Upper lobe of left lung (tissue), 6 donors: ENCODE results near the gene ATP10A. TPM values are rescaled to one million over a fixed set of nuclear protein-coding genes. Genes with fewer than 3 reads are reported as not detected.

Experiments
- ATAC-seq, 2 donors: fragments of 200-7000 bp; cut with Tn5 transposase; one replicate each; pipeline ENCODE4 v1.9.1; 2022; ENCODE audit warnings: mild to moderate bottlenecking in 2 of 2, moderate library complexity in 2 of 2; ENCODE audit not compliant: low FRiP score in 2 of 2
- DNase-seq, 2 donors: peaks; one replicate each; pipeline ENCODE4 v3.0.0-alpha.2; 2019 to 2020
- H3K27ac ChIP-seq, 4 donors: fragments of 200-600 bp; sonication (generic); one replicate each; pipeline ENCODE4 v1.5.1; 2016 to 2019
- H3K27me3 ChIP-seq, 4 donors: fragments of 200-600 bp; sonication (generic); one replicate each; pipeline ENCODE4 v1.5.1; 2017 to 2019
- H3K36me3 ChIP-seq, 4 donors: fragments of 200-600 bp; sonication (generic); one replicate each; pipeline ENCODE4 v1.5.1; 2016 to 2019
- H3K4me1 ChIP-seq, 4 donors: fragments of 200-600 bp; sonication (generic); one replicate each; pipeline ENCODE4 v1.5.1; 2018 to 2019
- H3K4me3 ChIP-seq, 4 donors: fragments of 200-600 bp; sonication (generic); one replicate each; pipeline ENCODE4 v1.5.1; 2017 to 2019; ENCODE audit warnings: mild to moderate bottlenecking in 2 of 4, moderate library complexity in 1 of 4
- H3K9me3 ChIP-seq, 4 donors: fragments of 200-600 bp; sonication (generic); one replicate each; pipeline ENCODE4 v1.5.1; 2018 to 2019
- EP300 ChIP-seq, 4 donors: sonication (generic); formaldehyde crosslinking; IDR thresholded peaks; one replicate each; pipeline ENCODE4 v1.5.1; 2017; ENCODE audit warnings: antibody characterized with exemption in 4 of 4, control low read depth in 2 of 4
- POLR2A ChIP-seq, 4 donors: fragments of 450-650 bp; IDR thresholded peaks; one replicate each; pipeline ENCODE4 v1.5.1; 2016 to 2017; ENCODE audit warnings: antibody characterized with exemption in 4 of 4, mild to moderate bottlenecking in 2 of 4
- POLR2AphosphoS5 ChIP-seq, 2 donors: sonication (generic); formaldehyde crosslinking; IDR thresholded peaks; one replicate each; pipeline ENCODE4 v1.5.1; 2017; ENCODE audit warnings: antibody characterized with exemption in 2 of 2
- WGBS, 2 donors: methylation state at CpG; one replicate each; pipeline ENCODE4 v1.1.5; 2017 to 2018; 5-methylcytosine and 5-hydroxymethylcytosine counted together
- total RNA-seq, 6 donors: library from RNA; depleted of rRNA in 4 of 6; stranded (reverse); fragments of >200 nt in 4 of 6; gene quantifications; one replicate each; pipeline versions ENCODE4 v1.1.0 to v1.2.1, GENCODE V29; 2016 to 2021
- TF ChIP-seq, protein P1 (sequence below), 6 experiments: fragments of 450-650 bp in 4 of 6; fragments of 200-600 bp in 2 of 6; sonication (generic) in 2 of 6; IDR thresholded peaks; one replicate each; pipeline ENCODE4 v1.5.1; 2016 to 2019; ENCODE audit warnings: antibody characterized with exemption in 6 of 6
- donor health status: DM: no; HTN: no; CAD: no; lungs with moderate emphysema.
- donor health status: DM: no; HTN: yes; CAD: no; lungs with severe emphysema.

The ATP10A gene
- total RNA-seq, 6 donors from 2014 or later = 17.8 to 62.4 (median 32.3) TPM

DNA sequence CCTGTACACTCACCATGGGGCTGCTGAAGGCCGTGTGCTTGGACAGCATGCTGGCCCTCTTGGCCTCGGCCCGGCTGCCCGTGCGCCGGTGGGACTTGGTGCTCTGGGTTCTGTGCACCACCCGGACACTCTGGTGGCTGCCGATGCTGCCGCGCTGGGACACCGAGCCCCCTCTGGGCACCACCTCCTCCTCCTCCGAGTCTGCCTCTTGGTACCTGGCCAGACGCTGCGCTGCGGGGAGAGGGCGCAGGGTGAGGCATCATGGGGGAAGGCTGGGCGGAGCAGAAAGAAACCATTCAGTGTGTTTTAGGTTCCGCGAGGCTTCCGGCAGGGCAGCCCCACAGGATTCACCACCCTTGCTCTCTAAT is 145.0 kb downstream of the ATP10A start:
- Histone ChIP-seq H3K9me3 (no peaks in the 10 kb centered on the region), H3K4me1 (no peaks in the 10 kb centered on the region), H3K36me3 (peaks cover 0 to 11% (median 0%) of the 10 kb centered on the region in 4 donors), H3K27ac (no peak overlapping the region), H3K27me3 (no peaks in the 10 kb centered on the region), H3K4me3 (no peak overlapping the region)
- 75 to 91% methylated on average over 6 to 20 of the region's 20 CpGs for WGBS, 2 donors
- ATAC-seq (no peak), DNase-seq (peak in 1 of 2 donors; percentile 80)
- TF ChIP-seq, protein P1, sequence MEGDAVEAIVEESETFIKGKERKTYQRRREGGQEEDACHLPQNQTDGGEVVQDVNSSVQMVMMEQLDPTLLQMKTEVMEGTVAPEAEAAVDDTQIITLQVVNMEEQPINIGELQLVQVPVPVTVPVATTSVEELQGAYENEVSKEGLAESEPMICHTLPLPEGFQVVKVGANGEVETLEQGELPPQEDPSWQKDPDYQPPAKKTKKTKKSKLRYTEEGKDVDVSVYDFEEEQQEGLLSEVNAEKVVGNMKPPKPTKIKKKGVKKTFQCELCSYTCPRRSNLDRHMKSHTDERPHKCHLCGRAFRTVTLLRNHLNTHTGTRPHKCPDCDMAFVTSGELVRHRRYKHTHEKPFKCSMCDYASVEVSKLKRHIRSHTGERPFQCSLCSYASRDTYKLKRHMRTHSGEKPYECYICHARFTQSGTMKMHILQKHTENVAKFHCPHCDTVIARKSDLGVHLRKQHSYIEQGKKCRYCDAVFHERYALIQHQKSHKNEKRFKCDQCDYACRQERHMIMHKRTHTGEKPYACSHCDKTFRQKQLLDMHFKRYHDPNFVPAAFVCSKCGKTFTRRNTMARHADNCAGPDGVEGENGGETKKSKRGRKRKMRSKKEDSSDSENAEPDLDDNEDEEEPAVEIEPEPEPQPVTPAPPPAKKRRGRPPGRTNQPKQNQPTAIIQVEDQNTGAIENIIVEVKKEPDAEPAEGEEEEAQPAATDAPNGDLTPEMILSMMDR (IDR thresholded peaks at IDR 0.05) = no peak
- TF ChIP-seq POLR2A (IDR thresholded peaks at IDR 0.05) (no peak), EP300 (IDR thresholded peaks at IDR 0.05) (no peak), POLR2AphosphoS5 (IDR thresholded peaks at IDR 0.05) (no peak)

DNA sequence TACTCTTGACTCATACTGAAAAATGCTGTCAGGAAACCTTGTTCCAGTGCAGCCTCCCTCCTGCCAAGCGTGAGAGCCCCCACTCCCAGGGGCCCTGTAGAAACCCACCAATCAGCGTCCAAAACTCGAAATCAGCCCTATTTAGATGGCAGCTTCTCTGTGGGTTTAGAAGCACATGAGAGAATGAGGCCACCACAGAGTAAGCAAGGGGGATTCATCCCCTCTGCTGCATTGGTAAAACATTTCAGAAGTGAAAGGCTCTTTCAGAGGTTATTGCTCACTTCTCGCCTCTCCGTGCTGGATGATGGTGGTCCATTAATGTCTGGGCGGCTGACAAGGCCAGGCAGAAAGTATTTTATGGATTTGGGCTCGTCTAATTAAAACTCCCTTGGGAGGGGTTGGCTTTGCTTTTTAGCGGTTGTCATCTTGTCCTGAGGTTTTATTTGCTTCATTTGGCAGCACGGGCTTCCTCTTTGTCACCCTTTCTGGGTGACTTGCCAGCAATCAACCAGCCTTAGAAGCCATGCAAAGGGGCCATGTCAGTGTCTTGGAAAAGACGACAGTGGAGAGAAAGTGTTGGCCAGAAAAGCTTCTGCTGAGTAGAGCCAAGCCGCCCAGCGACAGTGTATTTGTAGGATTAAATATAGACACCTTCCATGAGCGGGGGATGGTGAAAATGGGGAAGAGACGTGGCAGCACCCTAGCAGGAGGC is 145.5 kb downstream of the ATP10A start:
- Histone ChIP-seq H3K4me3 (no peak overlapping the region), H3K36me3 (peaks cover 0 to 12% (median 0%) of the 10 kb centered on the region in 4 donors), H3K9me3 (no peaks in the 10 kb centered on the region), H3K4me1 (no peaks in the 10 kb centered on the region), H3K27me3 (no peaks in the 10 kb centered on the region), H3K27ac (no peak overlapping the region)
- TF ChIP-seq, protein P1 (IDR thresholded peaks at IDR 0.05) = no peak
- no peak for TF ChIP-seq POLR2AphosphoS5 (IDR thresholded peaks at IDR 0.05)
- no peak for TF ChIP-seq EP300 (IDR thresholded peaks at IDR 0.05)
- TF ChIP-seq POLR2A (IDR thresholded peaks at IDR 0.05) = no peak
- ATAC-seq = no peak
- no peak for DNase-seq
- 69 to 75% methylated on average over 13 to 14 of the region's 14 CpGs for WGBS, 2 donors

DNA sequence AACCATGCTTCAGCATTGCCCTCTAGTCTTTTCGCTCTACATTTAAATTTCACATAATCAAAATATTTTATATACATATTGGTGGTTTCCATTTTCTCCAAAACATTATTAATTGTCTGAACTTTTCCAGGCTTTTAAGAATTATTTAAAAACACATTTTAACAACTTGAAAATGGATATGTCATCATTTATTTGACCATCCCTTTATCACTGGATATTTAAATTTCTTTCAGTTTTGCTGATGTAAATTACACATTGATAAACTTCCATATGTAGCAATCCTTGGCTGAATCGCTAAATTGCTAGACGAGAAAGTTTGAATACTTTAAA is 146.0 kb downstream of the ATP10A start:
- Histone ChIP-seq H3K4me3 (no peak overlapping the region), H3K27me3 (no peaks in the 10 kb centered on the region), H3K27ac (no peak overlapping the region), H3K9me3 (no peaks in the 10 kb centered on the region), H3K4me1 (no peaks in the 10 kb centered on the region), H3K36me3 (peaks cover 0 to 12% (median 0%) of the 10 kb centered on the region in 4 donors)
- ATAC-seq (no peak), DNase-seq (no peak)
- TF ChIP-seq POLR2A (IDR thresholded peaks at IDR 0.05) (no peak), EP300 (IDR thresholded peaks at IDR 0.05) (no peak), POLR2AphosphoS5 (IDR thresholded peaks at IDR 0.05) (no peak)
- TF ChIP-seq, protein P1 (IDR thresholded peaks at IDR 0.05) = no peak
- WGBS, 2 donors = 78 to 83% methylated on average over 3 of the region's 3 CpGs

DNA sequence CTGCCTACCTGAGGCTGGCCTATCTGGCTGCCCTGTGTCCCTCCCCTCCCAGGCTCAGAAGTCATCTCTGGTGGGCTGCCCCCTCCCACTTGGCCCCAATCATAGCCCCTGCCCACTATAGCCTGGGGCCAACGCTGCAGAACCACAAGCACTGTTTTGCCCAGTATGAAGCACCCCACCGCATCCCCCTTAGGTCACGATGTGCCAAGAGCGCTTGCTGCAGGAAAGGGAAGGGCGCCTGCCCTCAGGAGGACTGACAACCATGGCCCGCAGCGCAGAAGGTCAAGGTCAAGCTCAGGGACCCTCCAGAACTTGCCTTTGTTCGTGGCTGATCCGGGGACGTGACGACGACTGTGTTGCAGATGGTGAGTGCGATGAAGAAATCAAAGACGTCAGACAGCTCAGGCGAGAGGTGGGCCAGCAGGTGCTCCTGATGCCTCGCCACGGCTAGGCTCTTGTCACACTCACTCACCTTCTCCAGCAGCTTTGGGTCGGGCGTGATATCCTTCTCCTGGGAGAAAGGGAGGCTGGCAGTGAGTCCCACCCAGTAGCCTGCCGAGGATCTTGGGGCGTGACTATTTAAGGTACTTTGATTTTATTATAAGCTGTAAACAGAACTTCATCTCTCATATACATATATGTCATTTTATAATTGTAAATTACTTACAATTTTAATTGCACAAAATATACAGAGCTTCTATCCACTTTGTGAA is 146.6 kb downstream of the ATP10A start:
- TF ChIP-seq POLR2AphosphoS5 (IDR thresholded peaks at IDR 0.05) (no peak), EP300 (IDR thresholded peaks at IDR 0.05) (no peak), POLR2A (IDR thresholded peaks at IDR 0.05) (no peak)
- TF ChIP-seq, protein P1 (IDR thresholded peaks at IDR 0.05) = no peak
- peak in 1 of 2 donors; percentile 34 for DNase-seq

More for the DNA sequence above, 146.6 kb downstream of the ATP10A start:
- Histone ChIP-seq H3K4me3 (no peak overlapping the region), H3K4me1 (no peaks in the 10 kb centered on the region), H3K27me3 (no peaks in the 10 kb centered on the region), H3K36me3 (peaks cover 0 to 8% (median 0%) of the 10 kb centered on the region in 4 donors), H3K27ac (no peak overlapping the region), H3K9me3 (no peaks in the 10 kb centered on the region)
- ATAC-seq = no peak
- WGBS, 2 donors = 79 to 88% methylated on average over 18 to 21 of the region's 21 CpGs
